ENCODE data around the gene RNFT2.
A peak's percentile ranks its signal among the peaks of the same experiment; 100 is the strongest.

Gene RNFT2, protein sequence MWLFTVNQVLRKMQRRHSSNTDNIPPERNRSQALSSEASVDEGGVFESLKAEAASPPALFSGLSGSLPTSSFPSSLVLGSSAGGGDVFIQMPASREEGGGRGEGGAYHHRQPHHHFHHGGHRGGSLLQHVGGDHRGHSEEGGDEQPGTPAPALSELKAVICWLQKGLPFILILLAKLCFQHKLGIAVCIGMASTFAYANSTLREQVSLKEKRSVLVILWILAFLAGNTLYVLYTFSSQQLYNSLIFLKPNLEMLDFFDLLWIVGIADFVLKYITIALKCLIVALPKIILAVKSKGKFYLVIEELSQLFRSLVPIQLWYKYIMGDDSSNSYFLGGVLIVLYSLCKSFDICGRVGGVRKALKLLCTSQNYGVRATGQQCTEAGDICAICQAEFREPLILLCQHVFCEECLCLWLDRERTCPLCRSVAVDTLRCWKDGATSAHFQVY

DNA sequence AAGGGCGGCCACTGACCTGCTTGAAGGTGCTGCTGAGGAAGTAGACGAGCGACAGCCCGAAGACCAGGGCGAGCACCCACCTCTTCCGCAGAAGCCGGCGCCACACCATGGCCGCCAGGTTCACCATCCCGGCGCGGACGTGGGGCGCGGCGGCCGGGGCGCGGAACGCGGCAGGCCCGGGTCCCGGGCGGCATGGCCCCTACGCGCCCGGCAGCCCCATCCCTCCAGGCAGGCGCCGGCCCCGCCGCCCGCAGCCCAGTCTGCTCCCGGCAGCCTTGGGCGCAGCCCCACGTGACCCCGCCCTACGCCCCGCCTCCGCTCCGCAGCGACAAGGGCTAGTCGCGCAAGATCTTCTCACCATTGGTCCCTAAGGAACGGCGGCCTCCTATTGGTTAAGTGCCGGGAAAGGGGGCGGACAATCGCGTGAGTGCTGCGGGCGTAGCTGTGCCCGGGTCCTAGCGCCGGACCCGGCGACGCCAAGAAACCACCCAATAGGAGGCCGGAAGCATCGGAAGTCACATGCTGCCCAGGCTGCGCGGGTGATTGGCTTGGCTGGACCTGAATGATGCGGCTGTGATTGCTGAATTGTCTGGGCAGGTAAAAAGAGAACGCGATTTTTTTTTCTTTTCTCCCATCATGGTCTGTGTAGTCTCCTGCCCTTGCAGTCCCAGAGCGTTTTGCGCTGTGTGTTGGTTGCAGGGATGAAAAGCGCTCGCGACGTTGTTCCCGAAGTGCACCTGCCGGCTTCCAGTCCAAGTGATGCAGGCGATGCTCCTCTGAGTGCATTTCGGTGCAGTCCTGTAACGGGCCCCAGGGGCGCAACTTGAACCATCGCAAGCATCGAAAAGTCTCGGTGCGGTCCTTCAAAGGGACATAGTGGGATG, at the start of gene RNFT2, which contains the start of gene SPRING1:
TSS of gene RNFT2 (plus strand) at position 542 of the 884 bp plus-strand sequence. CDS start 2,183 bp downstream, outside the sequence.
TSS of gene SPRING1 (minus strand) at position 296 of the 884 bp plus-strand sequence. CDS start at position 127, 169 bp downstream.
- DNase-seq: peak; percentile 98

DNA sequence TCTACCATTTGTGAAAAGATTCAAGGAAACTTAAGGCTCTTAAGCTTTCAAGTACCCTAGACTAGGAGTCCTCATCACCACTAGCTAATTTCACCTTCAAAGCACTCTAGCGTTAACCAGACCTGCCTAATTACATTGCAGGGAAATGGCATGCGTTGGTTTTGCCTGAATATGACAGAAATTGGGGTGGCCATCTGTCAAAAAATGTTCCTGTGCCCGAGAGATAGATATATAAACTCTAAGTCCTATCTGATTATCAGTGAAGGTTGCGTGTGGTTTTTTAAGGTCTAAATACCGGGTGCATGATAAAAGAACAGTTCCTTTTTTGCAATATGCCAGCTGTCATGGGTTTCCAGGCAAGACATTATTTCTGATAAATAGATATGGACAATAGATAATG, 48.6 kb upstream of the RNFT2 start:
- no peak for DNase-seq

DNA sequence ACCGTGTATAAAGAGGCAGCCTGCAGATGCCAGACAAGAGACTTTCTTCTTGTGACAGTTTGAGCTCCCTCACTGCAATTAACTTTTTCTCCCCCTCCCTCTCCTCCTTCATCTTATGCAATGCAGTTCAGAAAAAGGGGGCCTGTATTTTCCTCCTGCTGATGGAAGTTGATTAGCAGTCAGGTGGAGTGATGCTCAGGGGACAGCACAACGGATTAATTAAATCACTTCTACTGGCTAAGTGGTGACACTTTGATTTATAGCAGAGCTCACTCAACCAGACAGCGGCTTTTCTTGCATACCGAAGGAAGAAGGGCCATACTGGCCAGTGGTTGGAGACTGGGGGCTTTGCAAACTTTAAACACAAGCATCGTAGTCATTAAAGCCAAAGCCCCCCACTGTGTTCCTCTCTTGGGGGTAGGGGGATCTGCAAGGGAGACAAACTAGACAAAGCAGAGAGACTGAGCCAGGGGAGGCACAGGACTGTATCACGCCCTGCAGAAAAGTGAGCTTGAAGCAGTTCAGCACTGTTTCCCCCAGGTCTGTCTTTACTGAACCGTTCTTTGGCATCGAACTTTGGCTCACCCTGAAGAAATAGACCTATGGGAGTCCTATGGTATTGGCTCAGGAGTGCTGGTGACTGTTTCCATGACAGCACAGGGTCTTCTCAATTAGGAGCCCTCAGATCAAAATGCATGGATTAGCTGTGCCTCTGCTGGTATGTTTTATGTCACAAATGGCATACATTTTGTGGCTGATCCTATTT, 48.0 kb upstream of the RNFT2 start:
- no peak for DNase-seq

DNA sequence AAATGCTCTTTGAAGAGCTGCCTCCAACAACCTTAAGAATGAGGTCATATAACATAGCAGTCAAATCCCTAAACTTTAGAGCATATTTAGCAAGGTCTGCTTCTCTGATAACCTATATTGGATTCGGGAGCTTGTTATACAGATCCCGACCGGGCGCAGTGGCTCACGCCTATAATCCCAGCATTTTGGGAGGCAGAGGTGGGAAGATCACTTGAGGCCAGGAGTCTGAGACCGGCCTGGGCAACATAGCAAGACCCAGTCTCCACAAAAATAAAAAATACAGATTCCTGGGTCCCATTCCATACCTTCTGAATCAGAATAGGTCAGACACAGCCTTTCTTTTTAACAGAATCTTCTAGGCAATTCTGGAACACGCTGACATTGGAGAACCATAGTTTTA, 46.9 kb upstream of the RNFT2 start:
- no peak for DNase-seq

DNA sequence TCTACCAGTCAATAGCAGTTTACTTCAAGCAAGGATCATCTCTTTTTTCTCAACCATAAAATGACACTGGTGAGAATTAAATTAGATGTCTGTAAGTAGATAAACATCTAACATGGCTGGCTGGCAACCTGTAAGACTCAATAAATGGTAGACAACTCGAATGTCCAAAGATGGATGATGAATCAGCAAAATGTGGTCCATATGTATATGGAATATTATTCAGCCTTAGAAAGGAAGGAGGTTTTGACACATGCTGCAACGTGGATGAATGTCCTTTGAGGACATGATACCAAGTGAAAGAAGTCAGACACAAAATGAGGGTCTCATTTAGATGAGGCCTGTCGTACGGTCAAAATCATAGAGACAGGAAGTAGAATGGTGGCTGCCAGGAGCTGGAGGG, 46.5 kb upstream of the RNFT2 start:
- no peak for DNase-seq

DNA sequence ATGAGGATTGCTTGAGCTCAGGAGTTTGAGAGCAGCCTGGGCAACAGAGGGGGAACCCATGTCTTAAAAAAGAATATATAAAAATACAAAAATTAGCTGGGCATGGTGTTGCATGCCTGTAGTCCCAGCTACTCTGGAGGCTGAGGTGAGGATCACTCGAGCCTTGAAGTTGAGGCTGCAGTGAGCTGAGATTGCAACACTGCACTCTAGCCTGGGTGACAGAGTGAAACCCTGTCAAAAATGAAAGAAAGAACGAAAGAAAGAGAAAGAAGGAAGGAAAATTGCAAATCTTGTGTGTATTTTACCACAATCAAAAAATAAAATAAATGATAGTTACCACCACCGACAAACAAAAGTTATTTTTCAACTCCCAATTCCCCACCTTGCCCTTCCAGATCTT, 45.5 kb upstream of the RNFT2 start:
- DNase-seq: no peak

DNA sequence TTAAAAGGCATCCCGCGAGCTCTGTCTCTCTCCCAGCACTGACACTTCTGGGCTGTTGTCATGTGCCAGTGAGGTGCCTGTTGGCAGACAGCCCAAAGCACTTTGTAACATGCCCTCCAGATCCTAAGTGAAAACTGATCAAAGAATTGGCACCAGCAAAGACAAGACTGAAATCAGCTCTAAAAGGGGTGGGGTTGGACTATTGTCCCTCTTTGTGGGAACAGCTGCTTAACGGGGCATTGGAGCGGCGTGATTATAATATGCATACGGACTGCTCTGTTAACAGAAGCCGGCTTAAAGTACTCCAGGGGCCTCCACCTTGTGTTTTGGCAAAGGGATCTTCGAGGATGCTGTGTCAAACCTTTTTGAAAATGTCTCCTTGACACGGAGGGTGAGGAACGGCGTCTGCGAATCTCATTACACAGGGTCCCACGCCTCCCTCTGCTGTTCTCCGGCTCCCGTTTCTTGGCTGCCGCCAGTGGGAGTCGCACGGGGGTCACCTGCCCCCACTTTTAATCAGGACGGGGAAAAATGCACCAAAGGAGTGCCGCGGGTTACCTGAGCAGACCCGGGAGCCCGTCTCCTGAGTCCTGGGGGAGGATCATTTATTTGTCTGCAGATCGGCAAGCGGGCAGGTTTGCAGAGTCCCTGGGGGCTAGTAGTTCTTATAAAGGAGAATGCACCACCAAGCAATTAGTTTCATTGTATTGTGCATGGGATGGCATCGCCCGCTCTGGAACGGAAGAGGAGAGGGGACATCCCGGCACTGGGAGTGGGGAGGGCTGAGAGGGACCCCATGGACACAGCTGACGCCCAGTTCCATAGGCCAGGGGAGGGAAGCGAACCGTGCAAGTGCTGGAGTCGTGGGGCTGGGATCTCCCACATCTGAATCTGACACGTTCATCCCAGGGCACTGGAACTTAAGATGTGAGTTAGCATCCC, 44.6 kb upstream of the RNFT2 start:
- DNase-seq: no peak

DNA sequence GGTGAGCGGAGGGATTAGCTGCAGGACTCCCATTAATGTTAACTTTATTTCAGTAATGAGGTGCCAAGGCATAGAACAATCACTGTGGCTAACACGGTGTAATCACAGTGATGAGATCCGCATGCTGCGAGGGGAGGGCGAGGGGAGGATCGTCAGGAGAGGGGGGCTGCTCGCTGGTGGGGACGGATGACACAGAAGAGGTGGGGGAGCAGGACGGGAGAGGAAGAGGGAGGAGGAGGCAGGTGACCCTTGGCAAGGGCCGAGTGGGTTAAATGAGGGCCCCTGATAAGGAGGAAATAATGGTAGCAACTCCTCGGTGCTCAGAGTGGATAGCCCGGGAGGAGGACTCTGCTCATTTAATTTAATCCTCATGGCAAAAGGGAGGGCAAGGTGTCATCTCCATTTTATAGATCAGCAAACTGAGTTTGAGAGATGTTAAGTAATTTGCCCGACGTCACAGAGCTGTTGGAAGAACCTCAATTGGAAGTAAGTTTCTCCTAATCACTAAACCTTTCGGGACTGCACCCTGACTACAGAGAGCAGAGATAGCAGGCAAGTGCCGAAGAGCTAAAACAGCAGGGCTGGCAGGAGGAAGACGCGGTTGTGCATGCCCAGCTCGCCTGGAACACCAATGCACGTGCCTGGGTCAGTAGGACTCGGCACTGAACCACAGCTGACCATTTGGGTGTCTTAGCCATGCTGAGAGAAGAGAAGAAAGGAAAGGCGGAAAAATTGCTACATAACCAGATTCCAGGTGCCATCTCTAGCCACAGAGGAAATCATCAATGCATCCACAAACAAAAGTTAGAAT, 43.3 kb upstream of the RNFT2 start:
- no peak for DNase-seq

DNA sequence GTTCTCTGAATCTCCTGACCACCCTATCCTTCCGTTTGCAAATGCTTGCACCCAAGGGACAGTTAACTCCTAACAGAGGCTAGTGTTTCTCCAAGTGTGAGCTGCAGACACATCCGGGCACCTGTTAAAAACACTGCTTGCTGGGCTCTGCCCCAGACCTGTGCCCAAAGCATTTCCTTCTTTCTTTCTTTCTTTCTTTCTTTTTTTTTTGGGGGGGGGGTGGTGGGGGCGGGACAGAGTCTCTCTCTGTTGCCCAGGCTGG, 42.7 kb upstream of the RNFT2 start:
- DNase-seq: no peak

DNA sequence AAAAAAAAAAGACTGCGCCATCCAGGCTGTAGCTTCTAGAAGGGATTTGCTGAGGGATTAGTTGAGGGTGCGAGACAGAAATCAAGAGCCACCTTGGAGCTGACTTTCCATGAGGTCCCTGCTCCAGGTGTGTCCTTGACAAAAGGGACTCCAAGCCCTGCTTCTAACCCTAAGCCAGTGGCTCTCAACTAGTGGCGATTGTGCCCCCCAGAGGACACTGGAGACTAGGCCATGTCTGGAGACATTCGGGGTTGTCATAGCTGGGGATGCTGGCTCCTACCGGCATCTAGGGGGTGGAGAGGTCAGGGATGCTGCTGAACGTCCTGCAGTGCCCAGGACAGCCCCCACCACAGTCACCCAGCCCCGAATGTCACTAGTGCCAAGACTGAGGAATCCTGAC, 40.8 kb upstream of the RNFT2 start:
- no peak for DNase-seq

DNA sequence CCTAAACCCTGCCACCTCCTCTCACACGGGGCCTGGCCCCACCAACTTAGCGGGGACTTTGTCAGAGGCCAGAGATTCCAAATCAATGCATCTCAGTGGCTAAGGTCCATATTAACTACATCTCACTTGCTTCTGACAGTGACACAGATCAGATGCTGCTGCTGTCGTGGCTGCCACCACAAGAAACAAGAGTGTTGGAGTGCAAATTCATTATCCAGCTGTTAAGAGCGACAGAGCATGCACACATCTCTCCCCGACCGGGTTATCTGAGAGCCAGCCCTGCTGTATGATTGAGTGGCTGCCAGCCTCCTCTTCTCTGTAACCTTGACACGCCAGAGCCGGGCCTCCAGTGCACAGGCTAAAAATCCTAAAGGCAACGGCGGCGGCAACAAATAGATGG, 40.4 kb upstream of the RNFT2 start:
- DNase-seq: no peak

DNA sequence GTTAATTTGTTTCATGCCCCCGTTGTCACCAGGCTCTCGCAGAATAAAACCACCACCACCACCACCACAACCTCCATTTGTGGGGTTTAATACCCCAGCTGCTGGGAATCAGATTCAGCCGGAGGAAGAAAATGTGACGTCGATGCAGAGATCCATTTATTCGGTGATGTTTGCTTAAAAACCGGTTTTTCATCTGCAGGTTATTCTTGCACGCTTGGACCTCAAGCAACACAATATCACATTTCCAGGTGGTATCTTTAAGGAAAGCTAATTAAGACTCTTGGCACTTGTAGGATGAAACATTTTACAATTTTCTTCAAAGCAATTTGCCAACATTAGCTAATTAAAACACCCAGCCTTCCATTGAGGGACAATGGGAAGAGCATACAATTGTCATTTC, 40.0 kb upstream of the RNFT2 start:
- DNase-seq: no peak

DNA sequence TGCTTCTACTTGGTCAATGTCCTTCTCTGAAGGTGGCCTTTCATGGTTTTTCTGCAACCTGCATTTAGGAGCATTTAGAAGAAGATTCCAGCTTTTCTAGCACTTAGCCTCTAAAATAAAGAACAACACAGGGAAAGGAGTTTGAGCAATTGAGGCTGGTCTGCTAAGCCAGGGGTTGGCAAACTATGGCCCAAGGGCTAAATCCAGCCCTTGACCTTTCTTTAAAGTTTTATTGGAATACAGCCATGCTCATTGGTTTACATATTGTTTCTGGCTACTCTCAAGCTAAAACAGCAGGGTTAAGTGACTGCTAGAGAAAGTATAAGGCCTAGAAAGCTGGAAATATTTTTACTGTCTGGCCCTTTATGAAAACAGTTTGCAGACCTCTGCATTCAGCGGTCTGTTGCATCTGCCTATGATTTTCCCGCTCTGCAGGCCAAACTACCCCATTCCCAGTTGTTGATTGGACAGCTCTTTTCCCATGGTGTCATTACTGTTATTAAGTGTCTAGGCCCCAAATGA, 39.5 kb upstream of the RNFT2 start:
- DNase-seq: no peak

DNA sequence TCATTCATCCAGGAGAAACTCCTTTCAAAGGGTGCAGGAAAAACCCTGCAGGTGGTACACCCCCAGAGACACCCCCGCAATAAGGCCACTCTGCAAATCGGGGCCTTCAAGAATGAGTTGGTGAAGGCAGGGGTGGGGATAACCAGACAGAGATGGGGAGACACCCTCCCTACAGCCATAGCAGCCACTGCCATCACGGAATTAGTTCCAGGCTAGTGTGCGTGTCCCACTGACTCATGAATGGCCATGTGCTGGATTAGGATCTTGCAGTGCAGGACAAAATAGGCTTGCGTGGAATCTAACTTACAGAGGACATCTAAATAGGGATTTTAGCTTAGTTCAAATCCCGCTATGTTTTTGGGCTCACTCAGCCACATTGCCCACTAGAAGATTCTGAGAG, 38.0 kb upstream of the RNFT2 start:
- DNase-seq: no peak

DNA sequence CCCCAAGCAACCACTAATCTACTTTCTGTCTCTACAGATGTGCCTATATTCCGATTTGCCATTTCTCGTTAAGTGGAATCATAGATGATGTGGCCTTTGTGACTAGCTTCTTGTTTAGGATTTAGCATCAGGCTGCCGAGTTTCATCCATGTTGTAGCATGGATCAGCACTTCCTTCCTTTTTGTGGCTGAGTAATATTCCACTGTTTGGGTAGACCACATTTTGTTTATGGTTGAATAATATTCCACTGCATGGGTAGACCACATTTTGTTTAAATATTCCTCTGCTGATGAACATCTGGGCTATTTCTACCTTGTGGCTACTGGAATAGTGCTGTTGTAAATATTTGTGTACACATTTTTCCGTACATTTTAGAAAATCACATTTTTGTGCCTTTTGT, 36.7 kb upstream of the RNFT2 start:
- no peak for DNase-seq

DNA sequence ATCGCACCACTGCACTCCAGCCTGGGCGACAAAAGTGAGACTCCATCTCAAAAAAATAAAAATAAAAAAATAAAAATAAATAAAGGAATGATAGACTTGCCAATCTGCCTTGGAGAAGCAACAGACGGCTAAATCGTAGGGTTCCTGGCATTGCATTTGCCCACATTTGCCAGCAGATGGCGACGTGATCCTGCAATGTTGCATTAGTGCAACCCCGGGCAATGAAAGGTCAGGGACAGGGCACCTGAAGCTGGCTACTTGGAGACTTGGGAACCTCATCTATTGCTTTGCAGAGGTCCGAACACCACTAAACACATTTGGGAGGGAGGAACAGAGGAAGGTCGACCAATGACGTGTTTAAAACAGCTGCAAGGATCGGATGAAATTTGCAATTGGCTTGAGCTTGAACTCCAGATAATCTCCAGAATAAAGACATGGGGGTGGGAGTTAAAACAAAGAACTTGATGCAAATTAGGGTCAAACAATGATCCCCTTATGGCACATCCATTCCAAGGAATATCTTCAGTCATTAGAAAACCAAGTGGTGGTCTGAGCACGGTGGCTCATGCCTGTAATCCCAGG, 34.8 kb upstream of the RNFT2 start:
- peak; percentile 67 for DNase-seq

DNA sequence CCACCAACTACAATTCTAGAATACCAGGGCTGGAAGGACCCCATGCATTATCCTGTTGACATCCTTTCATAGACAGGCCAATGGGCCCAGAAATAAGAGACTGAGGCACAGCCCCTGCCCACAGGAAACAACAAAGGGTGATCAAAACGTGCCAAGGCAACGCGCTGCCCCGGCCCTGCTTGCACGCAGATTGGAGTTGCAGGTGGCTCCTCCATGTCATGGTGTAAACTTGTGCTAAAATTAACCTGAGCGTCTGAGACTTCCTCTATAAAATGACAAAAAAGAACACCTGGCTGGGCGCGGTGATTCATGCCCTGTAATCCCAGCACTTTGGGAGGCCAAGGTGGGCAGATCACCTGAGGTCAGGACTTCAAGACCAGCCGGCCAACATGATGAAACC, 30.4 kb upstream of the RNFT2 start:
- no peak for DNase-seq

DNA sequence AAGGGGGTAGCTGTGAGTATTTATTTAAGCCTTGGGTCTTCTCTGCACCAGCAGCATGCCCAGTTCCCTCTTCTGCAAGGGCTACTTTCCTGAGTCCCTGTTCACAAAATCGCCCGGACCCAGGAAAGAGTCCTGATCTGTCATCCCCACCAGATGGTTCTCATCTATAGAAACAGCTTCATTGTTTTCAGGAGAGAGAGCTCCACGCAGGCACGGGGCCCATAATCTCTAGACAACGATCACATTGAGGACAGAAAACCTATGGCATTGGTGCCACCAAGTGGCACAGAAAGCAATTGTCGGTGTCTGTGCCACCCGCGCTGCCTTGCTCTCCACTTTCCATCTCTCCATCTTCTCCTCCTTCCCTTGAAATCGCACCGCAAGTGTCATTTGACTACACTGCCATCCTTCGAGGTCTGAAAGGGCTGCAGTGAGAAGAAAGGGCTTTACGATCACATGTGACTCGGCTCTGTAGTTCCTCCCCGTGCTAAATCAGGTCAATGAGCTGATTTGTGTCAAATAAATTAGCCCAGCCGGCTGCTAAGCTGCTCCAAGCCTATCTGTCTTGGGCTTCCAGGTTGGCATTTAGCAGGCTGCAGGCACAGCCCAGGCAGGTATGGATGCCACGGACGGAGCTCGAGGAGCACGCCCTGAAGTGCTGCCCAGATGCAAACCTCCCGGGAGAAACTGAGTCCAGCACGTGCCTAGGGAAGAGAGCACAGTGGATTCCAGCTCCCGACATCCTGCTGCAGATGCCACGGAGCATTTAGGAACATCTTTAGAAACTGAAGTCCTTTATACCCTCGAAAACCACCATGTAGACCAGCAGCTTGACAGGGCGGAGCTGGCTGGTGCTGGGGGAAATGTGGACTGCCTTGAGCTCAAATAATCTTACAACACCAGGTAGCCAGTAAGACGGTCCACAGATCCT, 29.0 kb upstream of the RNFT2 start:
- DNase-seq: no peak

DNA sequence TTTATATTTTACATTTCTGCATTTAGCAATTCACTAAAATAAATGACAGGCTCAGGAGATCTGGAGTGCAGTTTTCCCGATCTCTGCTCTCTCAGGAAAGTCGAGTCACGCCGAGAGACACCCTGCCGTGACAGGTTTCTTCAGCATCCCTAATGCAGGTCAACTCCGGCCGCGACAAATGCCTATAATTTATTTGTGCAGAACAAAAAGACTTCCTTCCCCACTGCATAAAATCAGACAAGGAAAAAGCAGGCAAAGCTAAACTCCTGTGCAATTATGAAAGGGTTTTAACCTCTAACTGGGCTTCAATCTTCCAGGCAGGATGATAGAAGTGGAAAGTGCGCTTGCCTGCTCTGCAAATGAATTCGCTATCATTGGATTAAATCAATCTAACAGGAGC, 28.3 kb upstream of the RNFT2 start:
- no peak for DNase-seq
